ENCODE results near the gene DLG3. TPM values are rescaled to one million over a fixed set of nuclear protein-coding genes. Genes with fewer than 3 reads are reported as not detected.
A peak's percentile ranks its signal among the peaks of the same experiment; 100 is the strongest.

The DLG3 gene
- total and polyA plus RNA-seq, 10 of the 15 experiments (the other 5 are each of a cell fraction or from before 2014, with no cell fraction given): 1.3 to 32.2 (median 3.9) TPM

DNA sequence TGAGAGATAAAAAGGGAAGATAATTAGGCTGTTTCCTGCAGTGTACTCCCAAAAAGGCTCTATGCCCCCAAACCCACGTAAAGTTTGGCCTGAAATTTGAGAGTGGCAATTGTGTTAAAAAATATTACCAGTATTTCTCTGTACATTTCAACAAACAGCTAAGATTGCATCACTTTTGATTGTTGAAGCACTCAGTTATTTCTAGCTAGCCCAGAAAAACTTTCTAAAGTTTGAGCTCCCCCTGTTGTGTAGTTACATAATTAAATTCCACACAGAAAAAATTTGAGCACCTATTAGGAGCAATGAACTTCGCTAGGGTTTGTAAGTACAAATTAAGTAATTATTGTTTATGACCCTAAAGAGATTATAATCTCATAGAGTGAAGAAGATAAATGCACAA lies 109.4 kb downstream of the DLG3 start:
- BruUV-seq (replicated peaks): no TSS peak
- peak; percentile 63 for ATAC-seq
- no peaks in the 10 kb centered on the region for H3K9me3 ChIP-seq (replicated peaks; ENCODE audit: control insufficient read depth, insufficient read depth, low read length)
- no peak for DNase-seq (ENCODE audit: low read depth, low spot score)
- POLR2A ChIA-PET: no interaction called here
- no peaks in the 10 kb centered on the region for H3K4me1 ChIP-seq (ENCODE audit: control insufficient read depth, insufficient read depth, low read length)
- in situ Hi-C loops (cut with MboI): no loop called here
- no peak for FAIRE-seq
- 4% methylated on average over 2 of the region's 2 CpGs for WGBS (ENCODE audit: insufficient coverage, insufficient replicate concordance, low lambda C conversion rate, missing lambda C conversion rate)
- no peak overlapping the region for H3K9ac ChIP-seq (ENCODE audit: control insufficient read depth, insufficient read depth, low read length)
- RAD21 ChIA-PET (ENCODE audit: unreplicated experiment): interaction anchor here (0.8 to 0.9 kb wide), 2 partner anchors 103 to 118 kb away, joined by 3 to 6 read pairs; no protein-coding TSS in a partner anchor
- H3K4me3 ChIP-seq: no peak overlapping the region
- intact Hi-C loops (cut with micrococcal nuclease; ENCODE audit: unreplicated experiment): loop anchor here (2.0 to 5.0 kb wide), 2 partner anchors 99 to 117 kb away; no protein-coding TSS in a partner anchor
- H3K79me2 ChIP-seq (ENCODE audit: control insufficient read depth, insufficient read depth, low read length): no peaks in the 10 kb centered on the region
- H3K4me2 ChIP-seq (ENCODE audit: control insufficient read depth, insufficient read depth): no peak overlapping the region
- TF ChIP-seq, protein P1, sequence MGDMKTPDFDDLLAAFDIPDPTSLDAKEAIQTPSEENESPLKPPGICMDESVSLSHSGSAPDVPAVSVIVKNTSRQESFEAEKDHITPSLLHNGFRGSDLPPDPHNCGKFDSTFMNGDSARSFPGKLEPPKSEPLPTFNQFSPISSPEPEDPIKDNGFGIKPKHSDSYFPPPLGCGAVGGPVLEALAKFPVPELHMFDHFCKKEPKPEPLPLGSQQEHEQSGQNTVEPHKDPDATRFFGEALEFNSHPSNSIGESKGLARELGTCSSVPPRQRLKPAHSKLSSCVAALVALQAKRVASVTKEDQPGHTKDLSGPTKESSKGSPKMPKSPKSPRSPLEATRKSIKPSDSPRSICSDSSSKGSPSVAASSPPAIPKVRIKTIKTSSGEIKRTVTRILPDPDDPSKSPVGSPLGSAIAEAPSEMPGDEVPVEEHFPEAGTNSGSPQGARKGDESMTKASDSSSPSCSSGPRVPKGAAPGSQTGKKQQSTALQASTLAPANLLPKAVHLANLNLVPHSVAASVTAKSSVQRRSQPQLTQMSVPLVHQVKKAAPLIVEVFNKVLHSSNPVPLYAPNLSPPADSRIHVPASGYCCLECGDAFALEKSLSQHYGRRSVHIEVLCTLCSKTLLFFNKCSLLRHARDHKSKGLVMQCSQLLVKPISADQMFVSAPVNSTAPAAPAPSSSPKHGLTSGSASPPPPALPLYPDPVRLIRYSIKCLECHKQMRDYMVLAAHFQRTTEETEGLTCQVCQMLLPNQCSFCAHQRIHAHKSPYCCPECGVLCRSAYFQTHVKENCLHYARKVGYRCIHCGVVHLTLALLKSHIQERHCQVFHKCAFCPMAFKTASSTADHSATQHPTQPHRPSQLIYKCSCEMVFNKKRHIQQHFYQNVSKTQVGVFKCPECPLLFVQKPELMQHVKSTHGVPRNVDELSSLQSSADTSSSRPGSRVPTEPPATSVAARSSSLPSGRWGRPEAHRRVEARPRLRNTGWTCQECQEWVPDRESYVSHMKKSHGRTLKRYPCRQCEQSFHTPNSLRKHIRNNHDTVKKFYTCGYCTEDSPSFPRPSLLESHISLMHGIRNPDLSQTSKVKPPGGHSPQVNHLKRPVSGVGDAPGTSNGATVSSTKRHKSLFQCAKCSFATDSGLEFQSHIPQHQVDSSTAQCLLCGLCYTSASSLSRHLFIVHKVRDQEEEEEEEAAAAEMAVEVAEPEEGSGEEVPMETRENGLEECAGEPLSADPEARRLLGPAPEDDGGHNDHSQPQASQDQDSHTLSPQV (IDR thresholded peaks at IDR 0.05): no peak
- TF ChIP-seq EZH2 (IDR thresholded peaks at IDR 0.05; ENCODE audit: borderline replicate concordance, control insufficient read depth, low read depth, low read length): no peak
- 0 out of 2 replicates have a peak, but pooled peaks have one; percentile 34 for TF ChIP-seq RAD21 (IDR thresholded peaks at IDR 0.05; ENCODE audit: insufficient read depth, low read depth, low read length)
- TF ChIP-seq POLR2AphosphoS2 (IDR thresholded peaks at IDR 0.05; ENCODE audit: low read depth, low read length): no peak
- TF ChIP-seq NFXL1 (IDR thresholded peaks at IDR 0.05; ENCODE audit: borderline replicate concordance): no peak
- peak; percentile 32; the same call in 1 of the 2 replicates for TF ChIP-seq SMC3 (IDR thresholded peaks at IDR 0.05; ENCODE audit: borderline replicate concordance, low read length)
- TF ChIP-seq, protein P2, sequence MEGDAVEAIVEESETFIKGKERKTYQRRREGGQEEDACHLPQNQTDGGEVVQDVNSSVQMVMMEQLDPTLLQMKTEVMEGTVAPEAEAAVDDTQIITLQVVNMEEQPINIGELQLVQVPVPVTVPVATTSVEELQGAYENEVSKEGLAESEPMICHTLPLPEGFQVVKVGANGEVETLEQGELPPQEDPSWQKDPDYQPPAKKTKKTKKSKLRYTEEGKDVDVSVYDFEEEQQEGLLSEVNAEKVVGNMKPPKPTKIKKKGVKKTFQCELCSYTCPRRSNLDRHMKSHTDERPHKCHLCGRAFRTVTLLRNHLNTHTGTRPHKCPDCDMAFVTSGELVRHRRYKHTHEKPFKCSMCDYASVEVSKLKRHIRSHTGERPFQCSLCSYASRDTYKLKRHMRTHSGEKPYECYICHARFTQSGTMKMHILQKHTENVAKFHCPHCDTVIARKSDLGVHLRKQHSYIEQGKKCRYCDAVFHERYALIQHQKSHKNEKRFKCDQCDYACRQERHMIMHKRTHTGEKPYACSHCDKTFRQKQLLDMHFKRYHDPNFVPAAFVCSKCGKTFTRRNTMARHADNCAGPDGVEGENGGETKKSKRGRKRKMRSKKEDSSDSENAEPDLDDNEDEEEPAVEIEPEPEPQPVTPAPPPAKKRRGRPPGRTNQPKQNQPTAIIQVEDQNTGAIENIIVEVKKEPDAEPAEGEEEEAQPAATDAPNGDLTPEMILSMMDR (IDR thresholded peaks at IDR 0.05 in 2 of 3, conservative IDR thresholded peaks at IDR 0.05 in 1 of 3; ENCODE audit: control insufficient read depth in 2 of 3, extremely low read depth in 1 of 3, insufficient read depth in 1 of 3, low read depth in 3 of 3, low read length in 3 of 3): peak in 1 of 3 experiments; percentile 30; a peak in 1 of 6 replicates
- H2AFZ ChIP-seq (ENCODE audit: control insufficient read depth, low read depth, low read length): no peak overlapping the region
- no peaks in the 10 kb centered on the region for H3K27me3 ChIP-seq (replicated peaks in 1 of 2; ENCODE audit: control insufficient read depth in 2 of 2, insufficient read depth in 2 of 2, low read length in 1 of 2)
- CTCF ChIA-PET: interaction anchor here (0.8 to 2.0 kb wide), 7 partner anchors 10 to 131 kb away, joined by 3 to 10 read pairs (median 5); partner anchors contain the start of gene GDPD2
- SMC1A ChIA-PET (ENCODE audit: uncharacterized antibody, unreplicated experiment): interaction anchor here (1.3 kb wide), 1 partner anchor 98 kb away, joined by 4 read pairs; no protein-coding TSS in a partner anchor
- no peaks in the 10 kb centered on the region for H4K20me1 ChIP-seq (ENCODE audit: control insufficient read depth, insufficient read depth)
- H3K36me3 ChIP-seq (ENCODE audit: control insufficient read depth in 2 of 2, insufficient read depth in 2 of 2, low read length in 1 of 2): no peaks in the 10 kb centered on the region
- H3K27ac ChIP-seq (ENCODE audit: control insufficient read depth, insufficient read depth): no peak overlapping the region
